HFF-Myc (cell line): ENCODE measurements around the gene GLG1.

Experiments
- DNase-seq: peaks from one replicate; pipeline ENCODE4 v3.0.0-alpha.2; 2011; ENCODE audit warnings: low read depth; ENCODE audit errors: extremely low read depth
- H3K4me3 ChIP-seq: replicated peaks from 2 replicates; pipeline ENCODE4 v1.5.1; 2011; ENCODE audit warnings: low read depth, mild to moderate bottlenecking, control low read depth, low read length
- TF ChIP-seq, protein P1 (sequence below): IDR thresholded peaks from 2 replicates; pipeline ENCODE4 v1.5.1; 2012; ENCODE audit warnings: mild to moderate bottlenecking, low read depth, low read length, control low read depth; ENCODE audit errors: missing control alignments

Gene GLG1

DNA sequence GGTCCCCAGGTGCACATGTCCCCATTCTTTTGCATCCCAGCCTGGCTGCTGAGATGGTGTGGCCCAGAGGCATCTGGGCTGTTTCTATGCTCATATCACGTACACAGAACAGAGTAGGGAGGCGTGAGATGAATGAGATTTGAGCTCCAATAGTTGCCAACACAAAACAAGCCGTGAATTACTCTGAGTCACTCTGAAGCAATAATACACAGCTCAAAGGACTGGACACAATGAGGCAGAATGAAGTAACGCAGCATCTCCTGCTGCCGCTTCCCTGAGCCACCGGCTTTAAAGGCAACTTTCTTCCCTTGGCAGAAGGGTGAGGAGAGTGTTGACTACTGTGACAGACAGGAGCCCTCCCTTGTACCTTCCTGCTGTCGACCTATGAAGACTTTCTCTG lies 151.7 kb downstream of the GLG1 start:
- TF ChIP-seq, protein P1, sequence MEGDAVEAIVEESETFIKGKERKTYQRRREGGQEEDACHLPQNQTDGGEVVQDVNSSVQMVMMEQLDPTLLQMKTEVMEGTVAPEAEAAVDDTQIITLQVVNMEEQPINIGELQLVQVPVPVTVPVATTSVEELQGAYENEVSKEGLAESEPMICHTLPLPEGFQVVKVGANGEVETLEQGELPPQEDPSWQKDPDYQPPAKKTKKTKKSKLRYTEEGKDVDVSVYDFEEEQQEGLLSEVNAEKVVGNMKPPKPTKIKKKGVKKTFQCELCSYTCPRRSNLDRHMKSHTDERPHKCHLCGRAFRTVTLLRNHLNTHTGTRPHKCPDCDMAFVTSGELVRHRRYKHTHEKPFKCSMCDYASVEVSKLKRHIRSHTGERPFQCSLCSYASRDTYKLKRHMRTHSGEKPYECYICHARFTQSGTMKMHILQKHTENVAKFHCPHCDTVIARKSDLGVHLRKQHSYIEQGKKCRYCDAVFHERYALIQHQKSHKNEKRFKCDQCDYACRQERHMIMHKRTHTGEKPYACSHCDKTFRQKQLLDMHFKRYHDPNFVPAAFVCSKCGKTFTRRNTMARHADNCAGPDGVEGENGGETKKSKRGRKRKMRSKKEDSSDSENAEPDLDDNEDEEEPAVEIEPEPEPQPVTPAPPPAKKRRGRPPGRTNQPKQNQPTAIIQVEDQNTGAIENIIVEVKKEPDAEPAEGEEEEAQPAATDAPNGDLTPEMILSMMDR, result no peak
- DNase-seq, result no peak
- H3K4me3 ChIP-seq, result no peak overlapping the region

GRCh38 chr16:74451951-74452758 lies 154.8 kb downstream of the GLG1 start:
- DNase-seq, result no peak
- TF ChIP-seq, protein P1, result no peak

GRCh38 chr16:74450967-74451760 lies 155.8 kb downstream of the GLG1 start:
- no peak for DNase-seq
- TF ChIP-seq, protein P1, result no peak
- no peak overlapping the region for H3K4me3 ChIP-seq

More at GRCh38 chr16:74451951-74452758, 154.8 kb downstream of the GLG1 start:
- no peak overlapping the region for H3K4me3 ChIP-seq

- TF ChIP-seq, protein P1, result no peak
- no peak for DNase-seq
- no peak overlapping the region for H3K4me3 ChIP-seq
Observed at GRCh38 chr16:74450236-74450635, 156.7 kb downstream of the GLG1 start.

DNA sequence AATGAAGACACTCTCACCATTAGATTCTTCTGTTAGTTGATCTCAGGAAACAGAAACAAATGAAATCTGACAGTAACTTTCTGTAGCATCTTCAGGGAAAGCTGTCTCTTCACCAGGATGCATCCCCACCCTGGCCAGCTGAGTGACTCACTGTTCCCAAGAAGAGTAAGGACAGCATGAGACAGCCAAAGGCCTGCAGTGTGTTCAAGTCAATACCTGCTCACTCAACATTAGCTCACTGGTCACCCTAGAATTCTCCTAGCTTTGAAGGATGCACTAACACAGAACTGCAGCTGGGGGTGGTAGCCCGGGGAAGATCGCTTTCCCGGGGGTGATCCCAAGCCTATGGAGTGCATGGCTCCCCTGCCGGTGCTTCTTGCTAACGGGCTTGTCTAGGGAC lies 157.4 kb downstream of the GLG1 start:
- H3K4me3 ChIP-seq, result no peak overlapping the region
- TF ChIP-seq, protein P1, result no peak
- DNase-seq, result peak; percentile 52

- TF ChIP-seq, protein P1, result no peak
- H3K4me3 ChIP-seq, result no peak overlapping the region
- peak; percentile 86 for DNase-seq
Observed at GRCh38 chr16:74448990-74449389, 157.9 kb downstream of the GLG1 start.
